ENCODE measurements around the gene ACTA2. TPM values are rescaled to one million over a fixed set of nuclear protein-coding genes. Genes with fewer than 3 reads are reported as not detected.
A peak's percentile ranks its signal among the peaks of the same experiment; 100 is the strongest.

The ACTA2 gene
- total RNA-seq, 1 experiment from 2014 or later, result 2.4 TPM

- Histone ChIP-seq H3K4ac (ENCODE audit: low read depth, low read length) (no peak overlapping the region), H4K91ac (ENCODE audit: insufficient read length, low read depth, low read length) (no peak overlapping the region), H3K23ac (ENCODE audit: insufficient read length, low read depth, low read length) (no peak overlapping the region), H4K20me1 (ENCODE audit: control insufficient read depth, insufficient read depth, insufficient read length) (no peaks in the 10 kb centered on the region), H2BK12ac (ENCODE audit: insufficient read length, low read depth, low read length) (no peak overlapping the region), H3K79me2 (ENCODE audit: insufficient read depth, low read length) (no peaks in the 10 kb centered on the region), H3K4me1 (ENCODE audit: insufficient read depth, low read length) (no peaks in the 10 kb centered on the region), H3K18ac (ENCODE audit: insufficient read length, low read depth, low read length) (no peak overlapping the region), H2BK120ac (ENCODE audit: low read depth, low read length, poor library complexity, severe bottlenecking) (no peak overlapping the region), H3K56ac (ENCODE audit: insufficient read length, low read depth, low read length) (no peak overlapping the region), H3K79me1 (ENCODE audit: insufficient read depth, low read depth, low read length, poor library complexity, severe bottlenecking) (no peaks in the 10 kb centered on the region), H2BK5ac (ENCODE audit: insufficient read length, low read length) (no peak overlapping the region), H3K4me2 (ENCODE audit: insufficient read depth, insufficient read length, low read length) (no peak overlapping the region), H3K9ac (ENCODE audit: extremely low read depth, insufficient read length, low read length) (no peak overlapping the region), H2AFZ (ENCODE audit: low read length) (no peak overlapping the region), H3K27me3 (ENCODE audit: insufficient read depth, low read length) (no peaks in the 10 kb centered on the region; the same call in 1 of the 2 replicates), H3K9me3 (ENCODE audit: control insufficient read depth, low read depth, low read length) (no peaks in the 10 kb centered on the region), H2AK5ac (ENCODE audit: insufficient read length, low read length) (no peak overlapping the region), H3K27ac (ENCODE audit: insufficient read length, low read depth, low read length) (no peak overlapping the region), H3T11ph (ENCODE audit: low read length) (no peak overlapping the region), H2BK20ac (ENCODE audit: low read depth, low read length, poor library complexity, severe bottlenecking) (no peak overlapping the region), H3K23me2 (ENCODE audit: insufficient read length, low read depth, low read length, poor library complexity, severe bottlenecking) (peaks cover 15% of the 10 kb centered on the region), H4K8ac (replicated peaks; ENCODE audit: insufficient read length, low read depth, low read length) (no peak overlapping the region), H4K5ac (ENCODE audit: insufficient read length, low read depth, low read length) (no peak overlapping the region), H2BK15ac (ENCODE audit: low read depth, low read length) (no peak overlapping the region), H3K14ac (ENCODE audit: insufficient read depth, low read length) (no peak overlapping the region)
- H3K9me3 Mint-ChIP-seq, result 0 out of 5 replicates have a peak, but pooled peaks cover 0 to 2% of the 10 kb centered on the region in 2 experiments
- TF ChIP-seq, protein P1, sequence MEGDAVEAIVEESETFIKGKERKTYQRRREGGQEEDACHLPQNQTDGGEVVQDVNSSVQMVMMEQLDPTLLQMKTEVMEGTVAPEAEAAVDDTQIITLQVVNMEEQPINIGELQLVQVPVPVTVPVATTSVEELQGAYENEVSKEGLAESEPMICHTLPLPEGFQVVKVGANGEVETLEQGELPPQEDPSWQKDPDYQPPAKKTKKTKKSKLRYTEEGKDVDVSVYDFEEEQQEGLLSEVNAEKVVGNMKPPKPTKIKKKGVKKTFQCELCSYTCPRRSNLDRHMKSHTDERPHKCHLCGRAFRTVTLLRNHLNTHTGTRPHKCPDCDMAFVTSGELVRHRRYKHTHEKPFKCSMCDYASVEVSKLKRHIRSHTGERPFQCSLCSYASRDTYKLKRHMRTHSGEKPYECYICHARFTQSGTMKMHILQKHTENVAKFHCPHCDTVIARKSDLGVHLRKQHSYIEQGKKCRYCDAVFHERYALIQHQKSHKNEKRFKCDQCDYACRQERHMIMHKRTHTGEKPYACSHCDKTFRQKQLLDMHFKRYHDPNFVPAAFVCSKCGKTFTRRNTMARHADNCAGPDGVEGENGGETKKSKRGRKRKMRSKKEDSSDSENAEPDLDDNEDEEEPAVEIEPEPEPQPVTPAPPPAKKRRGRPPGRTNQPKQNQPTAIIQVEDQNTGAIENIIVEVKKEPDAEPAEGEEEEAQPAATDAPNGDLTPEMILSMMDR (conservative IDR thresholded peaks at IDR 0.05), result peak; percentile 83
- WGBS (ENCODE audit: extremely low coverage, insufficient read length, low lambda C conversion rate), result no CpG with 5 or more reads among the region's 2 CpGs
- H3K4me3 Mint-ChIP-seq, result peak overlapping the region in 1 of 2 experiments; percentile 33; a peak in 2 of 5 replicates
- peaks cover 13 to 18% of the 10 kb centered on the region in 2 experiments for H3K4me1 Mint-ChIP-seq
- peaks cover 34% of the 10 kb centered on the region for H3K27me3 Mint-ChIP-seq (ENCODE audit: low read depth)
- no peaks in the 10 kb centered on the region; a peak in 1 of 7 replicates for H3K36me3 Mint-ChIP-seq (ENCODE audit: insufficient read depth in 1 of 3, low read depth in 3 of 3)
- no peak overlapping the region; a peak in 1 of 7 replicates for H3K27ac Mint-ChIP-seq
- DNase-seq, result no peak
Measured at GRCh38 chr10:88986549-88987242, 34.1 kb upstream of the ACTA2 start.
